ENCODE measurements around the gene NEUROD2. TPM values are rescaled to one million over a fixed set of nuclear protein-coding genes. Genes with fewer than 3 reads are reported as not detected.

Gene NEUROD2
- total and polyA plus RNA-seq, 2 of the 13 experiments (the other 11 are each of a cell fraction or from before 2014, with no cell fraction given) = not detected

- intact Hi-C loops (cut with micrococcal nuclease; ENCODE audit: unreplicated experiment) = loop anchor here (2.0 kb wide), 1 partner anchor 27 kb away; no protein-coding TSS in a partner anchor
- ChIA-PET POLR2A (no interaction called here), CTCF (ENCODE audit: low intra/inter-chr PET ratio, low total read pairs) (interaction anchor here (2.0 kb wide), 1 partner anchor 28 kb away, joined by 16 read pairs; no protein-coding TSS in a partner anchor)
- H4K20me1 ChIP-seq (ENCODE audit: insufficient read depth, low read length) = 0 out of 2 replicates have a peak, but pooled peaks cover 2% of the 10 kb centered on the region
- in situ Hi-C loops (cut with HindIII; ENCODE audit: extremely low pct_ligation_motif_present, low pct_unique_long_range_greater_than_20kb) = no loop called here
- no peak overlapping the region for H2AFZ ChIP-seq (ENCODE audit: low read length)
- no peak for FAIRE-seq
- no peak overlapping the region for H3K4me3 ChIP-seq (replicated peaks in 1 of 3; ENCODE audit: insufficient read depth in 1 of 3, low read depth in 2 of 3, low read length in 3 of 3)
- WGBS (ENCODE audit: low lambda C conversion rate) = 21% methylated on average over 5 of the region's 7 CpGs
- no peak overlapping the region for H3K9ac ChIP-seq (ENCODE audit: insufficient read depth, low read depth, low read length)
- H3K27ac ChIP-seq (ENCODE audit: extremely low read length, insufficient read depth, low read length) = no peak overlapping the region
- no TSS peak for BruUV-seq (replicated peaks)
- H3K4me1 ChIP-seq (ENCODE audit: insufficient read depth, low read length) = peaks cover 15% of the 10 kb centered on the region
- no peaks in the 10 kb centered on the region for H3K36me3 ChIP-seq (replicated peaks in 1 of 2; ENCODE audit: control insufficient read depth in 1 of 2, insufficient read depth in 2 of 2, low read length in 2 of 2)
- no peaks in the 10 kb centered on the region for H3K79me2 ChIP-seq (ENCODE audit: insufficient read depth, low read length)
- peaks cover 5 to 37% of the 10 kb centered on the region in 2 experiments; a peak in 3 of 5 replicates for H3K27me3 ChIP-seq (ENCODE audit: control insufficient read depth in 1 of 2, insufficient read depth in 2 of 2, low read length in 2 of 2)
- no peak overlapping the region for H3K4me2 ChIP-seq (ENCODE audit: low read depth, low read length)
- ATAC-seq = peak; percentile 71
- no peaks in the 10 kb centered on the region for H3K9me3 ChIP-seq (ENCODE audit: low read length)
- DNase-seq (ENCODE audit: low spot score) = peak; percentile 35
- TF ChIP-seq XRCC5 (optimal IDR thresholded peaks at IDR 0.05; ENCODE audit: low read length) (peak; percentile 88), RAD21 (CRISPR knock-in tag; IDR thresholded peaks at IDR 0.05) (0 out of 2 replicates have a peak, but pooled peaks have one; percentile 21), SRY (CRISPR knock-in tag; IDR thresholded peaks at IDR 0.05) (no peak), CTCF (CRISPR knock-in tag; IDR thresholded peaks at IDR 0.05) (peak; percentile 53), ZNF468 (CRISPR knock-in tag; IDR thresholded peaks at IDR 0.05) (no peak), STAG1 (CRISPR knock-in tag; IDR thresholded peaks at IDR 0.05) (peak; percentile 29), CCAR2 (optimal IDR thresholded peaks at IDR 0.05; ENCODE audit: low read depth, low read length) (no peak), ZNF230 (CRISPR knock-in tag; IDR thresholded peaks at IDR 0.05) (no peak), TBP (CRISPR knock-in tag; IDR thresholded peaks at IDR 0.05) (no peak)
These were observed 31.5 kb downstream of the NEUROD2 start for GRCh38 chr17:39576187-39576586.

Data from HepG2 (cell line).